Hematopoietic multipotent progenitor cell treated with erythropoietin and hydrocortisone succinate and interleukin-3 and kit ligand, for 4 days (in vitro differentiated cells): ENCODE results near the gene SORBS2.
"Not testable (repeated sequence)": the region's sequence is repeated elsewhere in the genome, so short reads cannot be mapped to it uniquely, and the experiment has no call there.

Experiments
- DNase-seq: peaks from one replicate; pipeline ENCODE4 v3.0.0-alpha.2; 2015

SORBS2 gene

GRCh38 chr4:185576962-185577950, 234.7 kb downstream of the SORBS2 start:
- no peak for DNase-seq

GRCh38 chr4:185576314-185576961, 235.6 kb downstream of the SORBS2 start:
- no peak for DNase-seq

- no peak for DNase-seq
Observed at GRCh38 chr4:185573651-185574199, 238.3 kb downstream of the SORBS2 start.

- no peak for DNase-seq
Observed at GRCh38 chr4:185570727-185571126, 241.3 kb downstream of the SORBS2 start.

- DNase-seq: no peak
Observed at GRCh38 chr4:185567381-185568376, 244.3 kb downstream of the SORBS2 start.

- DNase-seq: no peak
Observed at GRCh38 chr4:185566972-185567371, 245.0 kb downstream of the SORBS2 start.

GRCh38 chr4:185566425-185566824, 245.6 kb downstream of the SORBS2 start:
- no peak for DNase-seq

GRCh38 chr4:185565696-185566095, 246.3 kb downstream of the SORBS2 start:
- no peak for DNase-seq

- DNase-seq: no peak
Observed at GRCh38 chr4:185564349-185564748, 247.6 kb downstream of the SORBS2 start.

- DNase-seq: no peak
Observed at GRCh38 chr4:185562531-185562930, 249.5 kb downstream of the SORBS2 start.

GRCh38 chr4:185560316-185560715, 251.7 kb downstream of the SORBS2 start:
- DNase-seq: no peak

GRCh38 chr4:185559915-185560281, 252.1 kb downstream of the SORBS2 start:
- no peak for DNase-seq

GRCh38 chr4:185559251-185559914, 252.6 kb downstream of the SORBS2 start:
- not testable (repeated sequence) for DNase-seq

- DNase-seq: no peak
Observed at GRCh38 chr4:185554365-185555126, 257.4 kb downstream of the SORBS2 start.

- no peak for DNase-seq
Observed at GRCh38 chr4:185552254-185552653, 259.7 kb downstream of the SORBS2 start.

- no peak for DNase-seq
Observed at GRCh38 chr4:185550933-185551332, 261.1 kb downstream of the SORBS2 start.

GRCh38 chr4:185549095-185549639, 262.8 kb downstream of the SORBS2 start:
- DNase-seq: no peak

GRCh38 chr4:185548587-185548986, 263.4 kb downstream of the SORBS2 start:
- DNase-seq: no peak

GRCh38 chr4:185546335-185546734, 265.7 kb downstream of the SORBS2 start:
- no peak for DNase-seq

GRCh38 chr4:185542626-185543315, 269.2 kb downstream of the SORBS2 start:
- no peak for DNase-seq
